ENCODE results near the gene PLXNC1. TPM values are rescaled to one million over a fixed set of nuclear protein-coding genes. Genes with fewer than 3 reads are reported as not detected.

PLXNC1 gene
- total RNA-seq, 1 experiment from 2014 or later, result 0.05 TPM

DNA sequence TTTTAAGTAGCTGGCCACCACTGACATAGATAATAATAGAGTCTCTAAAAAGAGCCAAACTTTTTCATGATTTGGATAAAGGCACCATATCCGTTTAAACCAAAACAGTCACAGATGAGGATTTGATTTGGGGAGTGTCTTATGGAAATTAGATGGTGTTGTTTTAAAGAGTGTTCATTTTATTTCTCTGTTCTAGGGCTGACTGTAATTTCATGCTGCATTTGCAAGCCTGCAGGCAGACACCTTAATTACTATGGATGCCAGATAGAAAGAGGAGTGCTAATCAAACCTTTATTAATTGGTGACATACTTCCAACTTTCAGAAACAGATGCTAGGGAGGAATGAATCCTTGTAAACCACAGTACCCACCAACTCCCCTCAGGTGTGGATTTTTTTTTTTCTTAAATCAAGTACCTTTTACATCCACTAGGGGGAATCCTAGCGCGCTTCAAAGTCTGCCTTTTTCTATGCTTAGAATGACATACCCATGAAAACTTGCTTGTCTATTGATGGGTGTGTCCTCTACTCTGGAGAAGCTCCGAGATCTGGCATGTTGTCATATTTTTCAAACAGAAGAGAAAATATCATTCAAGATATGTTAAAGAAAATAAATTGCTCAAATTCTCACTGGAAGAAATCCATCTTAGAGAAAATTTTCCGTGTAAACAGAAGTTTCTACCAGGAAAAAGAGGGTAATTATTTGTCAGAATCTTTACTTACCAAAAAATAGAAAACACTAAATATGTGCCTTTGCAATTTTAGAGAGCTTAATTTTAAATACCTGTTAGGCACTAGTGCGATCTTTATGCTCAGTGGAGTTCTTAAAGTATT, 14.2 kb upstream of the PLXNC1 start:
- peak; percentile 60 for DNase-seq (ENCODE audit: low spot score)

DNA sequence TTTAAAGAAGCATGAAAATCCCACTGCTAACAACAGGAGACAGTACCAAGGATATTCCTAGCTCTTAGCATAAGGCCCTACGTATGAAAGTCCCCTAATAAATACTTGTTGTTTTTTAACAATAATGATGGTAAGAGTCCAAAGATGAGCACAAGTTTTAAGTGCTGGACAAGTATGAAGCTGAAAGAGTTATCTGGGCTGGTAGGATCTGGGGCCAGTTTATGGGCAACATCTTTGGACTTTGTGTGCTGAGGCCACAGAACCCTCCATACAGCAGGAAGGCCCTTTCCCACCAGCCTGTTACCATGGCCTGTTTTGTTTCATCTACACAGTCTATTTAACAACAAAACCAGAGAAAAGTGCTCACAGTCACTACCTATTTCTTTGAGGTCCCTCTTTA, 12.5 kb upstream of the PLXNC1 start:
- DNase-seq (ENCODE audit: low spot score), result no peak

DNA sequence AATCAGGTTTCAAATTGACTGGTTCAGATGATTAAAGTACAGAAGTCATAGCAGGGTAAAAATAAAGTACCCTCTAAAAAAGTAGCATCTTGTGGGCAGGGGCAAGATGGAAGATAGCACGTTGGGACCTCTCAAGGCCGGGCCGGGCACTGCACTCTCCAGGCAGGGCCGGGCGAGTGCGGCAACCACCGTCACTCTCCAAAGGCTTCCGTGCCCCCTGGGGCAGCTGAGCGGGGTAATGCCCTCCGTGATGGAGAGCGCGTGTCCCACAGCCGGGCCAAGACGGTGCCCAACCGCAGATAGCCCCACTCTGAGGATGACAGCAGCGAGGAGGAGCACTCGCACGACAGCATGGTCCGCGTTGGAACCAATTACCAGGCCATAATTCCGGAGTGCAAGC, 8.6 kb upstream of the PLXNC1 start:
- no peak for DNase-seq (ENCODE audit: low spot score)

DNA sequence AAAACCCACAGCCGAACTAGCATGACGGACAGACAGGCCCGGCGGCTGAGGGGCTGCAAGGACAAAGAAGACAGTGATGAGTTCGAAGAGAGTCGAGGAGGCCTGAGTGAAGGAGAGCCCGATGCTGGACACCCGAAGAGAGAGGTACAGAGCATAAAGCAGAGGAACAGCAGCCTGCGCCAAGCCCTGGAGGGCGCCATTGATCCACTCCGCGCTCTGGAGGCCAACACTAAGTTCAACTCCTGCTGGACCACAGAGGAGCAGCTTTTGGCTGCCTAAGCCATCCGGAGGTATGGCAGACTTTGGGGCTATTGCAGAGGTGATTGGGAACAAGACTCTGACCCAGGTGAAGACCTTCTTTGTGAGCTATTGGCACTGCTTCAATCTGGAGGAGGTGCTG, 7.8 kb upstream of the PLXNC1 start:
- DNase-seq (ENCODE audit: low spot score), result peak; percentile 13

DNA sequence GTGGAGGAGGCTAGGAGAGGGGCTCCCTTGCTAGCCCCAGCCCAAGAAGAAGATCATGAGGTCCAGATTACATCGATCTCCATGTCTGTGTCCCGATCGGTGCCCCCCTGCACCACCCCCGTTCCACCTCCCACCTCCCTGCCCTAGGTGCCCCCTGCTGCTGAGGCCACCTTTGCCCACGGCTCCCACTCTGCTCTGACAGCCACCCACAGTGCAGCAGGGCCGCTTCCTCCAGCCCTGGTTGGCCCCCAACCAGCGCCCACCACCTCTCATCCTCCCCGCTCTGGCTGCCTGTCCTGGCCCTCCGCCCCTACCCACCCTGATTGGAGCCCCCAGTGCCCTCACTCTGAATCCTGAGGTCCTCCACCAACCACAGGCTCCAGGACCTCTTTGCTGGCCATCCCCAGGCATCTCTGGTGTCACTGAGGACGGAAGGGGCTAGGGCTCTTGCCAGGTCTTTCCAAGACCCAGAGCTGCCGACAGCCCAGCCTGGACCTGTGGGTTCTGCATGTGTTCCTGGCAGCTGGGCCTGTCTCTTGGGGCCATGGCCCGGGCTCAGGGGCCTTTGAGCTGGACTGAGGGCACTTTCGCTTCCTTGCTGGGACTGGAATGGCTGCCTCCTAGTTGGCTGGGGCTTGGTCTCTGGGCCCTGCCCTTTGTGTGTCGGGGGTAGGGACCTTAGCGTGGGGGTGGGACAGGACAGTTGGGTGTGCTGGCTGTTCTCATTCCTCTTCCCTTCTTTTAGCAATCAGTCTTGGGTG, 7.2 kb upstream of the PLXNC1 start:
- DNase-seq (ENCODE audit: low spot score), result no peak

DNA sequence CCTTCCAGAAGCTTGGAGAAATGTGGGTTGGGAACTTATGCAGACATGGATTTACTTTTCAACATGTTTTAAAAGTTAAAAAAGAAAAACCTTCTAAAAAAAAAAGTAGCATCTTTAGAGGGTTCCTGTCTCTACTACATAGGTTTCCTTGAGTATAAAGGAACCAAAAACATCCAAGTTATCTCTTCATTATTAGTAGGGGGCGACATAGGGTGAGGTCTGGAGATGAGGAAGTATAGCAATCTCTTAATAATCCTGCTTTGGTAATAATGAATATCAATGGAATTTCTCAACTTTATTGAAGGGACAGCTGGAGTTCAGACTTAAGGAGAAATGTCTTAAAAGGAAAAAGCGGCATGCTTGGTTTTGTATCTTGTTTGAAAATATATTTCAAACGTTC, 6.5 kb upstream of the PLXNC1 start:
- no peak for DNase-seq (ENCODE audit: low spot score)

DNA sequence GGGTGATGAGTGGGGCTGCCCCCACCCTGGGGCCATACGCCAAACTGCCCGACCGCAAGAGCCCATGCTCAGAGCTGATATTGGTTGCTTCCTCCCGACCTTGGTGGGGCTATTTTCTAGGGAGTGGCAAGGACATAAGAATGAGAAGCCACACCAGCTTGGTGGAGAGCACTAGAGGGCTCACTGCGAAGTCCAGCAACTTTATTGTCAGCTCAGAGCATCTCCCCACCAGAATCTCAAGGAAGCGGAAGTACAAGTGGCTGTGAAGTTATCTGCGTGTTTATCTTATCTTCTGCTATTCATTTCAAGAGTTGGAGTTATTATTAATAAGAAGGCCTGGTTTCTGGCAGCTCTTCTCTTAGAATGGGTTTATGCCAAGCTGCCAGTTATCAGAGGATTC, 4.9 kb upstream of the PLXNC1 start:
- no peak for DNase-seq (ENCODE audit: low spot score)

DNA sequence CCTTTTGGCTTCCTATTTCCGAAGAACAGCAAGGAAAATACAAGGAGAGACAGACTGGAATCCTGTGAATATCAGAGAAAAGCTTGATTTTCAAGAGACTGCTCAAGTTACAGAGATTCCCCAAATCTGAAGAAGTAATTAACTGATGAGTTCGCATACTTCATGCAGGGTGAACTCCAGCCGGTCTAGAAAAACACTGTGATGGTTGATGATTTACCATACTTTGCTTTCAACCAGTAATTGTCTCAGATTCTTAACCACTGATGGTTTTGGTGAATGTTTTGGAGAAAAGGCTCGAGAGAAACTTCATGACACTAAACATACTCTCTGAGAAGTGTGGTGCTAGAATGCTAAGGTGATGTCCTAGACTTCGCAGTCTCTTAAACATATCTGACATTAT, 4.4 kb upstream of the PLXNC1 start:
- DNase-seq (ENCODE audit: low spot score), result no peak

DNA sequence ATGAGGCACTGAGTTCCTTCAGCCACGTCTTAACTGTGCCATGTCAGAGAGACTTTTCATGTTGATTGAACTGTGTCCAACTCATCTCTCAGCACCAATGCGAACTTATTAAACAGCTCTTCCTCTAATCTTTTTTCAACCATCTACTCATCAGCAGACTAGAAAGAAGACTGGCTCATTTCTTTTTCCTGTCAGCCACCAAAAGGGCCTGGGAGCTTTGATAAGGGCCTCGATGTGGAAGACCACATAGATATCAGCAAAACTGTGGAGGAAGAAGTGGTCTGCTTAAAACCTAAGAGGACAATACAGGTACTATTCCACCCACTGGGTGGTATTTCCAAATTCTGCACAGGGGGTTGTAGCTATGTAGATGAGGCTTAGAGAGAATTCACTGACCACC, 3.6 kb upstream of the PLXNC1 start:
- no peak for DNase-seq (ENCODE audit: low spot score)

DNA sequence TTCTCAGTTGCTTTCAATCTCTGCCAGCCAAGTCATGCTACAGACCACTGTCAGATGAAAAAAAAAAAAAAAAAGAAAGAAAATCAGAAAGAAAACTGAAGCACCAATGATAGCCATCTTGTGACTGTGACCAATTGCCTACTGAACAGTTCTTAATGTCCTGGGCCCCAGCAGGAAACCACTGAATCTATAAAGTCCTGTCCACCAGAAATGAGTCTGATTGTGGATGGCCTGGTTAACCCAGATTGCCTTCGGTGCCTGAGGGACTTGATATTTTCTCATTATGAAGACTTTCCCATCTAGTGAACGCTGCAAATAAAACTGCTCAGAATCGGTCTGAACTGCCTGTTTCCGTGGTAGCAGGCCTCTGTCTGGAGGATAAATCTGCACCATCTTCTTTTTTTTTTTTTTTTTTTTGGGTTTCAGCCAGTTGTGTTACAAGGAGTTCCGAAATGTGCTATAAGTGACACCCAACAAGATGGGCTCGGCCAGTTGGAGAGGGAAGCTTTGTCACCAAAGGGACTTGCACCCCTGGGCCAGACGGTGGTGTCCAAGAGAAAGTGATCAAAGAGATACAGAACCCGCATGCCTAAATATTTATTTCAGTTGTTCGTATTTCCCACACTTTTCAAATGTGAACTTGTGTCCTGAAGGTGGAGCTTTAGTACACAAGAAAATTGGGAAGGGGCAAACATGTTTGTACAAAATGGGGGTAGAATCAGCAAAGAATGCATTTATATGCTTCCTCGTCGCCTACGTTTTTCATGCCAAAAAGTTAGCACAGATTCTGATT, 3.0 kb upstream of the PLXNC1 start:
- DNase-seq (ENCODE audit: low spot score), result no peak

DNA sequence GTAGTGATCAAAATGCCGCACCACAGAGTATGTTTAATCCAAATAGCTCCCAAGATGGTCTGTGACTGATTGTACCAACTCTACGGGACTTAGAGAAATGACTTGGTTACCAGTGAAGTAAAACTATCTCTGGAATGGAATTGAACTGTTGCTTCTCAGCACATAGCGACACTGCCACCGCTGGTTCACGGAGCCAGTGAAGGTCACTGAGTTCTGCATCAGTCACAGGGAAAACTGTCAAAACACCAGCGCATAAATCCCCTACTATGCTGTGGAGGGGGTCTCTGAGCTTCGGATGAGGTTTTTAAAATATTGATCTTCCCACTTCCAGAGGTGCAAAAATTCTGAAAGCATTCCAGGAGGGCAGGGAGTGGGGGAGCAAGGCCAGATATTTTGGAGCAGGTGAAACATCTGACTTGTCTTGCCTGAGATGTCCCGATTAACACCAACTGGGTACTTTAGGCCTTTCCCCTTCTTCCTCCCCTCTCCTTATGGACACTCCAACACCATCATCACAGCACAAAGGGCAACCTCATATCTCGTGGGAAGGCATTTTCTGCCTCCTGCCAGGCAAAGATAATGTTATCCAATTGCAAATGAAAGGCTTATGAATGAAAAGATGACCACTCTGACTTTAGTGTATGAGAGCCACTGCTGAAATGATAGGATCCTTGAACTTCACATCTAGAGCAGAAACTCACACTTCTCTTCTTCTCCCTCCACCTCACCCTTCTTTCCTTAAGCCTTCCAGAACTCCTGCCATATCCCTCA, 2.0 kb upstream of the PLXNC1 start:
- DNase-seq (ENCODE audit: low spot score), result no peak

DNA sequence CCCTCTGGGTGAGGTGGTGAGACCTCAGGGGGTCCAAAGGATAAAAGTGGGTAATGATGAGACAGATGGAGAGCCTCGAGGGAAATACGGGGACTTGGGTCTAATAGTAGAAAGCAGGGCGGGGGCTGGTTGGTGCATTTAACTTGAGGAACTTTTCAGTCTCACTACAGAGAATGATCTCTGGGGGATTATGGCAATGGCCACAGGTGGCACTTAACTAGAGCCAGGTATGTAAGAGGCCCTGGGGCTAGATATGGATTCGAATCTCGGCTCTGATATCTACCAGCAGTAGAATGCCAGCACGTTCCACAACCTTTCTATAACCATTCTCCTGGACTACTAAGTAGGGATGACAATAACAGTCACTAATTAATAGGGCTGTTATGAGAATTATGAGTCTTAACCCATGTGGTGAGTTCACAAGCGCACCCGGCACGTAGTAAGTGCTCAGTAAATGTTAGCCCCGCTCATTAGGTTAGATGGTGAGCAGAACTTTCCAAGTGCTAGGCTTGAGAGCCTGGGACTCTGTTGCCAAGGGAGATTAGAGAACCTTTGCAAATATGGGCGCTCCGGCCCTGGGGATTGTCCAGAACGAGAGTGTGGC, 888 bp upstream of the PLXNC1 start:
- DNase-seq (ENCODE audit: low spot score), result no peak

DNA sequence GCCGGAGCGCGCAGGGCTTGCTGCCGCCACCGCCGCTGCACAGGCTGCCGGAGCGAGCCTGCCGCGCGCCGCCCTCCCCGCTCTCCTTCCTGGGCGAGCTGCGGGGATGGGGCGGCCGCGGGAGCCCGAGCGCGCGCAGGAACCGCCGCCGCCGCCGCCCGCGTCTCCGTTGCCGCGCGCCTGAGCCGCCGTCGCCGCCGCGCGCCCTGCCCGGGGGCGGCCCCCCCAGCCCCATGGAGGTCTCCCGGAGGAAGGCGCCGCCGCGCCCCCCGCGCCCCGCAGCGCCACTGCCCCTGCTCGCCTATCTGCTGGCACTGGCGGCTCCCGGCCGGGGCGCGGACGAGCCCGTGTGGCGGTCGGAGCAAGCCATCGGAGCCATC, 352 bp downstream of the PLXNC1 start:
- DNase-seq (ENCODE audit: low spot score), result no peak

DNA sequence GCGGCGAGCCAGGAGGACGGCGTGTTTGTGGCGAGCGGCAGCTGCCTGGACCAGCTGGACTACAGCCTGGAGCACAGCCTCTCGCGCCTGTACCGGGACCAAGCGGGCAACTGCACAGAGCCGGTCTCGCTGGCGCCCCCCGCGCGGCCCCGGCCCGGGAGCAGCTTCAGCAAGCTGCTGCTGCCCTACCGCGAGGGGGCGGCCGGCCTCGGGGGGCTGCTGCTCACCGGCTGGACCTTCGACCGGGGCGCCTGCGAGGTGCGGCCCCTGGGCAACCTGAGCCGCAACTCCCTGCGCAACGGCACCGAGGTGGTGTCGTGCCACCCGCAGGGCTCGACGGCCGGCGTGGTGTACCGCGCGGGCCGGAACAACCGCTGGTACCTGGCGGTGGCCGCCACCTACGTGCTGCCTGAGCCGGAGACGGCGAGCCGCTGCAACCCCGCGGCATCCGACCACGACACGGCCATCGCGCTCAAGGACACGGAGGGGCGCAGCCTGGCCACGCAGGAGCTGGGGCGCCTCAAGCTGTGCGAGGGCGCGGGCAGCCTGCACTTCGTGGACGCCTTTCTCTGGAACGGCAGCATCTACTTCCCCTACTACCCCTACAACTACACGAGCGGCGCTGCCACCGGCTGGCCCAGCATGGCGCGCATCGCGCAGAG, 873 bp downstream of the PLXNC1 start:
- DNase-seq (ENCODE audit: low spot score), result no peak

DNA sequence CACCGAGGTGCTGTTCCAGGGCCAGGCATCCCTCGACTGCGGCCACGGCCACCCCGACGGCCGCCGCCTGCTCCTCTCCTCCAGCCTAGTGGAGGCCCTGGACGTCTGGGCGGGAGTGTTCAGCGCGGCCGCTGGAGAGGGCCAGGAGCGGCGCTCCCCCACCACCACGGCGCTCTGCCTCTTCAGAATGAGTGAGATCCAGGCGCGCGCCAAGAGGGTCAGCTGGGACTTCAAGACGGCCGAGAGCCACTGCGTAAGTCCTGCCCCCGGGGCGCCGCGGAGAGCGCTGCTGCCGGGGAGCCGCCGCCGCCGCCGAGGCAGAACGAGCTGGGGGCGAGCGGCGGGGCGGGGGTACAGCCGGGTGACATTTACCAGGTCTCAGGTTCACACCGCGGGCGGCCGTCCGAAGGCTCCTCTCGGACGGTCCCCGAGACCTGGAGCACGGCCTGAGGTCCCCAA, 1.4 kb downstream of the PLXNC1 start:
- DNase-seq (ENCODE audit: low spot score), result no peak

DNA sequence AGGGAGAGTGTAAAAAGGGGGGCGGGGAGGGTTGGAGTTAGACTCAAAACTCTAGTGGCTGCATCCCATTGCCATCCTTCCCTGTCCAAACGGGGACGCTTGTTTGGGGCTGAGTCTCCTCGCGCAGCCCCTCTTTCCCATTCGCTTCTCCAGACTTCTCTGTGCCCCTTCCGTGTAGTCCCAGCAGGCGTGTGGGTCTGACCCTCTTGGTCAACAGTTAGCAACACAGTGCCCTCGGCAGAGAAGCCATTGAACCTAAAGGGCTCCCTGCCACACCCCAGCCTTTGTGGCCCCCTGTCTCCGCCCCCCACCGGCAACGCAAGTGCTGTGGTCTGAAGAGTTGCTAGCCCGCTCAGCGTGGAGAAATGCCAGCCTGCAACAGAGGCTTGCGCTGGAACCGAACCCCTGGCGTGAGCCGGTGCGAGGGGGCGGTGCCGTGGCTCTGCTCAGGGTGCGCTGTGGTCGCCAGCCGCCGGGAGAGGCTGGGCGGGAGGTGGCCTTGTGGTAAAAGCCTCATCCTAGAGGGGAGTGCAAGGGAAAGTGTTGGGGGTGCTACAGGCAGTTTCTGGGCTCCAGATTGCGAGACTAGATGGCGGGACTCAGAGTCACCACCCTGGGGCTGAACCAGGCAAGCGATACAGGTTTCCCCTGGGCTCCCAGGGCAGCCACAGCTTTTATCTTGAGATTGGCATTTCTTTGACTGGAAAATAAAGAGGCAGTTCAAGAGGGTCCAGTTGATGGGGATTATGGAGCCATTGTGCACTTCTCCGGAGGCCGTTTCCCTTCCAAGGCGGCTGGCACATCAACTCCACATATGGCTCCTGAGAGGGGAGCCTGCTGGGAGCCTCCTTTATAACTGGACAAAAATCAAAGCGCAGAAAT, 2.1 kb downstream of the PLXNC1 start:
- DNase-seq (ENCODE audit: low spot score), result no peak

DNA sequence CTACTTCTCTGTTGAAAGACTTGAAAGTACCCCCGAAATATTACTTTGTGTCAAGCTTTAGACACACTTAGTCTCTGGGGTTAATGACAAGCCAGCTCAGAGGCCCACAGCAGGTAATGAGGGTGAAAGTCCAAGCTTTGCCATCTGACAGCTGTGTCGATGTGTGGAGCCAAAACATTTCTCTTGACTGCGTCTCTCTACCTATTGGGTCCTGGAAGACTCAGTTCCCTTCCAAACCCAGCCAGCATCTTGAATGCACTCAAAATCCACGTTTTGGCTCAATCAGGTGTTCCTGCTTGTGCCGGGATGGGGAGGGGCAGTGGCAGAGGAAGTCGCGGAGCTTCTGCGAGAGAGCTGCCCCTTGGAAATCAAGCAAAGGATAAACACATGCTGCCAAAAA, 3.2 kb downstream of the PLXNC1 start:
- DNase-seq (ENCODE audit: low spot score), result no peak

DNA sequence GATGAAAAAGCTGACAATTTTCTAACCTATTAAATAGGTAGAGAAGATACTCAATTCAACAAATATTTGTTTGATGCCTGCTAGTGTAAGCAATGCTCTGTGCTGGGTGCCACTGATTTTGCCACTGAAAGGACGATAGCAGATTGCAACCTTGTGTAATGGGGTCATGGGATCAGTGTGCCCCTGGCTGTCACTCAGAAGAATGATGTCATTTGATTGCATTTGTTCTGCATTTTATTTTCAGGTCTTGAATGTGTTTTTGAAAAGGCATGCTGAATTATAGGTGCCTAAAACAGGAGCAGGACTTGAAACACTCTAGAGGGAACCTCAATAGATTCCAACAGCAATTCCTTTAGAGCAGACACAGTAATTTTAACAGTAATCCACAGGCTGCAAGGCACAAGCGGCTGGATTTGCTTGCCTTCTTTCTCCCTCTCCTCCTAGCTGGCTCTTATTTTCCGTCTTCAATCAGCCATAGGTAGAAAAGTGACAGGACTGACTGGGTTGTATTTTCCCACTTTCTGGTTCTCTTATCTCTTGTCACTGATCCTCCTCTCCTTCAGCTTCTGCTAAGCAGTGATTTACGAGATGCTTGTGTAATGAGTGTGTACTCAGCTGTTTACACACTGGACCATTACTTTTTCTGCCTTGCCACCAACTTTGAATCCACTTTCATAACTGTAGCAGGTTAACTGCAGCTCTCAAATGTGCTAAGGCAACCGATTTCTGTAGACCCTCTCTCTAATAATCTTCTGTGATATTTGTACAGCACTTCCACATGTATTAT, 4.1 kb downstream of the PLXNC1 start:
- no peak for DNase-seq (ENCODE audit: low spot score)

DNA sequence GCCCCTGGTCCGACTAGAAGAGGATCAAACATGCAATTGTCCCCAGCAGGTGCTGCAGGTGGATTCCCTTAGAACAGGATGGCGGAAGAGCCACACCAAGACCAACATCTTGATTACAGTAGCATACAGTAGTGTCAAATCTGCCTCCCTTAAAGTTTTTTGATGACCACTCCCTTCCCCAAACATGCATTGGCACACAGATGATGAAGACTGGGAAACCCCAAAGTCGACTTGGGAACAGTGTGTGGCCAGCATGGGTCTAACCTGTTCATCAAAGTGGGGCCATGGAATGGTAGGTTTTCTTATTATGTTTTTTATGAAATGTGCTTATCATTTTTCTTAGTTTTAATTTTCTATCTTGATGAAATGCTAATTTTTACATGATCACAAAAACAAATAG, 8.8 kb downstream of the PLXNC1 start:
- no peak for DNase-seq (ENCODE audit: low spot score)
